Activated CD4-positive, alpha-beta T cell treated with anti-CD3 and anti-CD28 coated beads, Interleukin-2, Interleukin-6, amounts not matched to agents 100 ng/mL and 50 ng/mL, durations not matched to agents 16 hours and 8 hours (primary cell): ENCODE results near the gene KDM3B.
"Not testable (repeated sequence)": the region's sequence is repeated elsewhere in the genome, so short reads cannot be mapped to it uniquely, and the experiment has no call there.

Experiments used
- DNase-seq: peaks from one replicate; pipeline ENCODE4 v3.0.0-alpha.2; 2020

KDM3B gene

GRCh38 chr5:138352071-138352721 lies at the start of gene KDM3B:
TSS of gene KDM3B (plus strand) at chr5:138352685. CDS start at chr5:138352796, 111 bp downstream.
- peak; percentile 96 for DNase-seq

- no peak for DNase-seq
Observed at GRCh38 chr5:138303372-138303771, 49.1 kb upstream of the KDM3B start.

GRCh38 chr5:138305797-138306196 lies 46.7 kb upstream of the KDM3B start:
- no peak for DNase-seq

DNA sequence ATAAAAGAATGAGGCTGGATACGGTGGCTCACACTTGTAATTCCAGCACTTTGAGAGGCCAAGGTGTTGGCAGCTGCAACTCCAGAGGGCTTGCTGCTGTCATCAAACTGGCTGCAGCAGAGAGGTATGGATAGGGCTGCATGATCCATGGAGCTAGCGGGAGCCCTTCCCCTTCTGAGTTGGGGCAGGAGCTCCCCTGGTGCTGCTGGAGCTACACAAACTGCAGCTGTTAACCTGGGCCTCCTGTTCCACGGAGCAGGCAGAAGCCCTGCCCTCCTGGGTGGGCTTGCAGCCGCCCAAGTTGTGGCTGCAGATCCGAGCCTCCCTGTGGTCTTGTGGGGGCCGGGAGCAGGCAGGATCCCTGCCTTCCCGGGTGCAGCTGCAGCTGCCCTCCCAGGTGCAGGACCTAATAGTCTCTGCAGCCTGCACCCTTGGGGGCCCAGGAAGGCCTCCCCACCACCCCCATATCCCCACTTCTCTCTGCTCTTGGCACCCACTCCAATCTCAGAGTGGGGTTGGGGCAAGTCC lies 36.7 kb upstream of the KDM3B start:
- DNase-seq: no peak

- no peak for DNase-seq
Observed at GRCh38 chr5:138316355-138316754, 36.1 kb upstream of the KDM3B start.

GRCh38 chr5:138318211-138318610 lies 34.3 kb upstream of the KDM3B start:
- not testable (repeated sequence) for DNase-seq

- DNase-seq: no peak
Observed at GRCh38 chr5:138330813-138331448, 21.6 kb upstream of the KDM3B start.

- DNase-seq: peak; percentile 99
Observed at GRCh38 chr5:138331449-138332368, 20.8 kb upstream of the KDM3B start, which contains the start of gene CDC25C. TSS of gene CDC25C (minus strand) at chr5:138331804. CDS start at chr5:138331180, 624 bp downstream.

- DNase-seq: no peak
Observed at GRCh38 chr5:138334867-138335447, 17.5 kb upstream of the KDM3B start.

DNA sequence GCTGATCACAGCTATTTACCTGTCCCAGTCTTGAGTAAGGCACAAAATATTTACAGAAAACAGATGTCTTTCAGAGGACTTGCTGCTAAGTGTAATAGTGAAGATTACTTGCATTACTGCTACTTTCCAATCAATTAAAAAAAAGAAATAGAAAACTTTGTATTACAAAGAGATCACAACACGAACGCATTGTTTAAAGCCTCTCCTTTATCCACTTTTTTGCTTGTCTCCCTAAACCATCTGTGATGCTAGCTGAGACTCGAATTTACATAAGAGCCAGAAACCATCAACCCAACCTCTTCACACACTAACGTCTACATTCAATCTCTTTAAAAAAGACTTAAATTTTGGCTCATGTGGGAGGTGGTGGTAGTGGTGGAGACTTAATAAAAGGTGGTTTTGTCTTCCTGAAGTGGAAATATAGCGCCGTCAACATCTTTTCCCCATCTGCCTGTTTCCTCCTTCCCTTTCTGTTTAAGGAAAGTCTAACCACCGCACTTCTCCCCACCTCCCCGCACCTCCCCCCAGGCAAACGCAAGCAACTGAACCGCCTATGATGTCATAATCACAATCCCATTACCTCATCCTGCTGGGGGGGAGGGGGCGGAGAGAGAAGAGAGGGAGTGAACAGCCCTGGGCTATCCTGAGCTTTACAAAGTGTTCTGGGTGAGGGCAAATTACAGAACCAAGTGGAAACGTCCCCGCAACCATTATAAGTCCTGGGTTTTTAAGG lies 15.4 kb upstream of the KDM3B start:
- no peak for DNase-seq

DNA sequence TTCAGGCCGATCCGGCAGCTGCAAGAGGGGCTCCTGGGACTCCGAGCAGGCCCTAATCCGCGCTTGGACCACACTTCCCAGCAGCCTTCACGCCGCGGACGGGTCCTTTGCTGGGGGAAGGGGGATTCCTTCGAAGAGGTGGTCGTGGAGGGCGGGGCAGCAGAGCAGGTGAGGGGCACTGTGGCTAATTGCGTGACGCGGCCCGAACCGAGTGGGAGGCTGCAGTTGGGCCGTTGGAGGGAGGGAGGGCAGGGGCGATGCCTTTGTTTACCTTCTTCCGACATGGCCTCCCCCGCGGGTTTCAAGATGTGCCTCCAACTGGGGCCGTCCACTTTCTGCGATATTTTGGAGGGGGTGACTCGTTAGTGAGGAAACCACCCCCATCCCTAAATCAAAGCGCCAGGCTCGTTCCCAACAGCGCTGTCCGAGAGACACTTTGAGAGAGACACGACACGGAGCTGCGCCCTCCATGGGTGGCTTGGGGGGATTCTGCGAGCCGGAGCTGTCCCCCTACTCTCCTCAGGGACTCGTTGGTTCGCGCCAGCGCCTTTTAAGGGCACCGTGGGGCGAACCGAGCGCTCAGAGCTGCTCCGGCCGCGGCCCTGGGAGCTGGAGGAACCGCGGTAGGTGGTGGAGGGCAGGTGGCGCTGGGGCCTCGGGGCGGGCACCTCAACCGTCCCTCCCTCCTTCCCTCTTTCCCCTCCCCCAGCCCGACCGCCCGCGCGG lies 14.6 kb upstream of the KDM3B start, which contains the start of gene FAM53C:
Gene FAM53C, plus strand, starts transcription at position 582 of the 726 bp plus-strand sequence. CDS start 3,070 bp downstream, outside the sequence.
- DNase-seq: peak; percentile 95

DNA sequence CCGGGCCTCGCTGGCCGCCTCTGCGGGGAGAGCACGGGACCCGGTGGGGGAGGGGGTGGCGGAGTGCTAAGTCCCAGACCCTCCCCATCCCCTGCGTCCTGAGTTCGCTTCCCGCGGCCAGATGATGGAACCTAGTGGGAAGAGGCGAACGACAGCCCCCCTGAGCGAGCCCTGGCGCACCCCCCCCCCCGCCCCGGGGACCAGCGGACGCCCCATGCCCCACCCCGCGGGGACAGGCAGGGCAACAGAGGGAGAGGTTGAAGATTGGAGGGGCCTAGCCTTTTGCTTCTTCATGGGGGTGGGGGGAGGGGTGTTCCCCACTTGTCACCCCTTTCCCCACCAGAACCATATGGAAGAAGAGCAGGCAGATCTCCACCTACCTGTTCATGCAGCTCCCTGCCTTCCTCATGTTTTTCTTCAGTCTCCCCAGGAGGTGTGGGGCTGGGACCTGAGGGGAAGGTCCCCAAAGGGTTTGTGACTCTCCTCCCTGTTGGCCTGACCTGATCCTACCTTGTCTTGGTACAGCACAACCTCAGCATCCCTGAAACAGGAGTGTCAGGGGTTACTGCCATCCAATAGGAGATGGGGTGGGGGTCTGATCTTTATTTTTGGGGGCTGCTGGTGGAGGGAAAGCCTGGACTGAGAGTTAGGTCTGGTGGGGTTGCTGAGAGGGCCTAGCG lies 13.9 kb upstream of the KDM3B start:
- DNase-seq: peak; percentile 27

- DNase-seq: no peak
Observed at GRCh38 chr5:138339091-138339456, 13.4 kb upstream of the KDM3B start.

GRCh38 chr5:138339464-138339863 lies 13.0 kb upstream of the KDM3B start:
- DNase-seq: no peak

DNA sequence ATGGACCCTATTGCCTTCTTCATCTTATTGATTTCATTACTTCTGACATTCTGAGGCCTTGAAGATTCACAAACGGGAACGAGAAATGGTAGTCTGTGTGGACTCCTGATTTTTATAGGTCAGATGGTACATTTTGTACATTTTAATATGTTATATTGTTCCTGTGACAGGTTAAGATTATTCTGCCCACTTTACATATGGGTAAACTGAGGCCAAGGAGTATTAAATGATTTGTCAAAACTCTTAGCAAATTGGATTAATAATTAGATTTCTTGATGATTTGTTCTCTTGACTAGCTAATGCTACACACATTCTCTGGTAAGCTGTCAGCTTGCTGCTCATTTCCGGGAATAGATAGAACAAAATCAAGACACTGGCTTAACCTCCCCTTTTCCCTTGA lies 12.5 kb upstream of the KDM3B start:
- no peak for DNase-seq

DNA sequence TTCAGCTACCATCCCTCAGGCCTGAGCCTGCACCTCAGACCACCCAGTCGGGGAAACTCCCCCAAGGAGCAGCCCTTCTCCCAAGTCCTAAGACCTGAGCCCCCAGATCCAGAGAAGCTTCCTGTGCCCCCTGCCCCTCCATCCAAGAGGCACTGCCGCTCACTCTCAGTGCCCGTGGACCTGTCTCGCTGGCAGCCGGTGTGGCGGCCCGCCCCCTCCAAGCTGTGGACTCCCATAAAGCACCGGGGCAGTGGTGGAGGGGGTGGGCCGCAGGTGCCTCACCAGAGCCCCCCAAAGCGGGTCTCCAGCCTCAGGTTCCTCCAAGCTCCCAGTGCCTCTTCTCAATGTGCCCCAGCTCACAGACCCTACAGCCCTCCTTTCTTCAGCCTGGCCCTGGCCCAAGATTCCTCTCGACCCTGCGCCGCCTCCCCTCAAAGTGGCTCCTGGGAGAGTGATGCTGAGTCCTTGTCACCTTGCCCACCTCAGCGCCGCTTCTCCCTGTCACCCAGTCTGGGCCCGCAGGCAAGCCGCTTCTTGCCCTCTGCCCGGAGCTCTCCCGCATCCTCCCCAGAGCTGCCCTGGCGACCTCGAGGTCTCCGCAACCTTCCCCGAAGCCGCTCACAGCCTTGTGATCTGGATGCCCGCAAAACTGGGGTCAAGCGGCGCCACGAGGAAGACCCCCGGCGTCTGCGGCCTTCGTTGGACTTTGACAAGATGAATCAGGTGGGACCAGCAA lies 7.4 kb upstream of the KDM3B start:
- no peak for DNase-seq

DNA sequence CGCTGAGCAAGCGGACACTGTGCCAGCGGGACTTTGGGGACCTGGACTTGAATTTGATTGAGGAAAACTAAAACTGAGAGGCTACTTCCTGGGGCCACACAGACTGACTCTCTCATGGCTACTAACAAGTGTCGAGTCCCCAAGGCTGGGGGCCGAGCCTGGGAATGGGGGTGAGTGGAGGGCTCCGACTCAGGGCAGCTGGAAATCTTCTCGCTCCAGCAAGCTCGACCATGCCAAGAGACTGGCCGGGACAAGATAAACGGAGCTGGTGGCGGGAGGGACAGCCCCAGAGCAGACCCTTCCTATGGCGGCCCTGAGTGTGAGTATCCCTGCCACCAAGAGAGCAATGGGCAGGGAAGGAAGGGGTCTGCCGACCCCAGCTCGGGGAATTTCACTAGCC lies 5.6 kb upstream of the KDM3B start:
- DNase-seq: no peak

GRCh38 chr5:138349852-138350562 lies 2.5 kb upstream of the KDM3B start:
- no peak for DNase-seq

DNA sequence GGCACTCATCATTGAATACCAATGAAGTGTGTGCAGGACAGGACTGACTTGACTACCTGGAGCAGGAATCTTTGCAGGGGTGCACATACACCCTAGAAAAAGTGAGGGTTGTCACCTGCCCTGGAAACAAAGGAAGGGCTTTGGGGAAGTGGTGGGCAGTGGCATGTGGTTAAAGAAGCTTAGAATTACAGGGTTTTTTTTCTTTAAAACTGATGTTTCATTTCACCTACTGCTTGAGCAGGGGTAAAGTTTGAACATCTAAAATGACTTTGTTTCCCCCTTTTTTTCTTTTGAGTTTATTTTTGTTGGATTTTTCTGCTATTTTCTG lies 2.0 kb upstream of the KDM3B start:
- no peak for DNase-seq

GRCh38 chr5:138351056-138351455 lies 1.4 kb upstream of the KDM3B start:
- no peak for DNase-seq
